GM18873 (cell line): ENCODE data around the gene ORM2.
"Not testable (repeated sequence)": the region's sequence is repeated elsewhere in the genome, so short reads cannot be mapped to it uniquely, and the experiment has no call there.

Experiments
- ATAC-seq: cut with Tn5 transposase; IDR thresholded peaks from one replicate; pipeline ENCODE4 v1.9.1; 2021; ENCODE audit warnings: mild to moderate bottlenecking, moderate library complexity, moderate number of reproducible peaks; ENCODE audit not compliant: unreplicated experiment, low FRiP score

The ORM2 gene

GRCh38 chr9:114328937-114329624 is 588 bp upstream of the ORM2 start:
- not testable (repeated sequence) for ATAC-seq

GRCh38 chr9:114330636-114331035 is 967 bp downstream of the ORM2 start:
- ATAC-seq, result no peak

- not testable (repeated sequence) for ATAC-seq
These were observed 1.8 kb downstream of the ORM2 start for GRCh38 chr9:114331229-114332195.

GRCh38 chr9:114332474-114333040 is 2.9 kb downstream of the ORM2 start:
- ATAC-seq, result not testable (repeated sequence)

- ATAC-seq, result not testable (repeated sequence)
These were observed 4.0 kb downstream of the ORM2 start for GRCh38 chr9:114333718-114334117.

GRCh38 chr9:114334490-114334889 is 4.8 kb downstream of the ORM2 start:
- no peak for ATAC-seq

GRCh38 chr9:114335745-114336144 is 6.1 kb downstream of the ORM2 start:
- ATAC-seq, result no peak

GRCh38 chr9:114336157-114336556 is 6.5 kb downstream of the ORM2 start:
- ATAC-seq, result no peak

- no peak for ATAC-seq
These were observed 7.2 kb downstream of the ORM2 start for GRCh38 chr9:114336699-114337395.

- no peak for ATAC-seq
These were observed 8.5 kb downstream of the ORM2 start for GRCh38 chr9:114338187-114338586.

- ATAC-seq, result no peak
These were observed 9.7 kb downstream of the ORM2 start for GRCh38 chr9:114339130-114339908.

- no peak for ATAC-seq
These were observed 11.6 kb downstream of the ORM2 start for GRCh38 chr9:114341152-114341830.

- ATAC-seq, result no peak
These were observed 12.3 kb downstream of the ORM2 start for GRCh38 chr9:114341991-114342390.

GRCh38 chr9:114342755-114343440 is 13.2 kb downstream of the ORM2 start:
- no peak for ATAC-seq

- ATAC-seq, result no peak
These were observed 14.0 kb downstream of the ORM2 start for GRCh38 chr9:114343471-114344187.

- no peak for ATAC-seq
These were observed 14.5 kb downstream of the ORM2 start for GRCh38 chr9:114344188-114344566.

GRCh38 chr9:114344692-114345091 is 15.0 kb downstream of the ORM2 start:
- ATAC-seq, result no peak

GRCh38 chr9:114345493-114346065 is 15.9 kb downstream of the ORM2 start:
- ATAC-seq, result no peak
